ENCODE measurements around the gene TAF15. TPM values are rescaled to one million over a fixed set of nuclear protein-coding genes. Genes with fewer than 3 reads are reported as not detected.

The TAF15 gene
- total and polyA plus RNA-seq, 7 experiments from 2014 or later = 27.8 to 281 (median 193) TPM

GRCh38 chr17:35769895-35770486 is 39.3 kb upstream of the TAF15 start:
- no peaks in the 10 kb centered on the region for H3K9me3 Mint-ChIP-seq
- Histone ChIP-seq H3K27ac (ENCODE audit: low read depth, low read length) (no peak overlapping the region), H3K27me3 (ENCODE audit: control insufficient read depth in 2 of 2, insufficient read depth in 2 of 2, low read length in 2 of 2) (no peaks in the 10 kb centered on the region), H3K9me3 (ENCODE audit: control insufficient read depth in 2 of 3, low read length in 3 of 3) (no peaks in the 10 kb centered on the region), H3K36me3 (ENCODE audit: control insufficient read depth in 2 of 3, insufficient read depth in 3 of 3, low read length in 3 of 3) (no peaks in the 10 kb centered on the region), H3K4me1 (ENCODE audit: control insufficient read depth in 2 of 2, insufficient read depth in 2 of 2, low read length in 2 of 2) (peaks cover 0 to 3% of the 10 kb centered on the region in 2 donors), H3K4me3 (ENCODE audit: low read length) (no peak overlapping the region)
- no peak overlapping the region for H3K4me3 Mint-ChIP-seq
- no peak for DNase-seq
- no peak for ATAC-seq
- peak overlapping the region in 1 of 9 donors; percentile 41 for H3K27ac Mint-ChIP-seq
- no peaks in the 10 kb centered on the region for H3K36me3 Mint-ChIP-seq
- ChIA-PET POLR2A (interaction anchor here (0.9 kb wide), 1 partner anchor 30 kb away, joined by 3 read pairs; no protein-coding TSS in a partner anchor), CTCF (interaction anchor here (0.7 to 13.0 kb wide), 2 partner anchors 38 to 81 kb away, joined by 3 to 222 read pairs; partner anchors contain the start of gene TAF15)
- peaks cover 0 to 8% (median 4%) of the 10 kb centered on the region in 7 donors for H3K4me1 Mint-ChIP-seq
- H3K27me3 Mint-ChIP-seq = peaks cover 0 to 28% (median 0%) of the 10 kb centered on the region in 5 donors
- intact Hi-C loops (cut with micrococcal nuclease) = no loop called here

GRCh38 chr17:35773129-35773528 is 36.2 kb upstream of the TAF15 start:
- H3K9me3 Mint-ChIP-seq = no peaks in the 10 kb centered on the region
- no peak overlapping the region for H3K4me3 ChIP-seq (ENCODE audit: low read length)
- H3K4me3 Mint-ChIP-seq = no peak overlapping the region
- peaks cover 0 to 7% (median 0%) of the 10 kb centered on the region in 5 donors for H3K36me3 Mint-ChIP-seq
- H3K36me3 ChIP-seq (ENCODE audit: control insufficient read depth in 2 of 3, insufficient read depth in 3 of 3, low read length in 3 of 3) = no peaks in the 10 kb centered on the region
- H3K27ac Mint-ChIP-seq = no peak overlapping the region
- ChIA-PET POLR2A (no interaction called here), CTCF (no interaction called here)
- H3K27me3 ChIP-seq (ENCODE audit: control insufficient read depth in 2 of 2, insufficient read depth in 2 of 2, low read length in 2 of 2) = no peaks in the 10 kb centered on the region
- ATAC-seq (no peak), DNase-seq (no peak)
- H3K4me1 ChIP-seq (ENCODE audit: control insufficient read depth in 2 of 2, insufficient read depth in 2 of 2, low read length in 2 of 2) = no peaks in the 10 kb centered on the region
- H3K4me1 Mint-ChIP-seq = peaks cover 0 to 5% (median 3%) of the 10 kb centered on the region in 7 donors
- no peak overlapping the region for H3K27ac ChIP-seq (ENCODE audit: low read depth, low read length)
- no peaks in the 10 kb centered on the region for H3K9me3 ChIP-seq (ENCODE audit: control insufficient read depth in 2 of 3, low read length in 3 of 3)
- intact Hi-C loops (cut with micrococcal nuclease) = no loop called here
- H3K27me3 Mint-ChIP-seq = peaks cover 0 to 24% (median 0%) of the 10 kb centered on the region in 5 donors

GRCh38 chr17:35773679-35774425 is 35.4 kb upstream of the TAF15 start:
- Histone ChIP-seq H3K4me1 (ENCODE audit: control insufficient read depth in 2 of 2, insufficient read depth in 2 of 2, low read length in 2 of 2) (no peaks in the 10 kb centered on the region), H3K9me3 (ENCODE audit: control insufficient read depth in 2 of 3, low read length in 3 of 3) (no peaks in the 10 kb centered on the region), H3K27me3 (ENCODE audit: control insufficient read depth in 2 of 2, insufficient read depth in 2 of 2, low read length in 2 of 2) (no peaks in the 10 kb centered on the region), H3K4me3 (ENCODE audit: low read length) (no peak overlapping the region), H3K36me3 (ENCODE audit: control insufficient read depth in 2 of 3, insufficient read depth in 3 of 3, low read length in 3 of 3) (no peaks in the 10 kb centered on the region), H3K27ac (ENCODE audit: low read depth, low read length) (no peak overlapping the region)
- Mint-ChIP-seq H3K27me3 (peaks cover 0 to 27% (median 0%) of the 10 kb centered on the region in 5 donors), H3K27ac (peak overlapping the region in 5 of 9 donors; percentile 1 to 82 (median 39)), H3K4me1 (peaks cover 0 to 5% (median 3%) of the 10 kb centered on the region in 7 donors), H3K4me3 (no peak overlapping the region), H3K9me3 (no peaks in the 10 kb centered on the region), H3K36me3 (peaks cover 0 to 7% (median 0%) of the 10 kb centered on the region in 5 donors)
- ChIA-PET CTCF (no interaction called here), POLR2A (no interaction called here)
- intact Hi-C loops (cut with micrococcal nuclease) = no loop called here
- ATAC-seq (no peak), DNase-seq (no peak)

- no peak for DNase-seq
- no peaks in the 10 kb centered on the region for H3K4me1 ChIP-seq (ENCODE audit: control insufficient read depth in 2 of 2, insufficient read depth in 2 of 2, low read length in 2 of 2)
- H3K36me3 ChIP-seq (ENCODE audit: control insufficient read depth in 2 of 3, insufficient read depth in 3 of 3, low read length in 3 of 3) = no peaks in the 10 kb centered on the region
- no peaks in the 10 kb centered on the region for H3K9me3 ChIP-seq (ENCODE audit: control insufficient read depth in 2 of 3, low read length in 3 of 3)
- Mint-ChIP-seq H3K9me3 (no peaks in the 10 kb centered on the region), H3K4me1 (peaks cover 0 to 5% (median 3%) of the 10 kb centered on the region in 7 donors), H3K4me3 (no peak overlapping the region), H3K36me3 (peaks cover 0 to 7% (median 0%) of the 10 kb centered on the region in 5 donors), H3K27me3 (peaks cover 0 to 30% (median 0%) of the 10 kb centered on the region in 5 donors), H3K27ac (peak overlapping the region in 1 of 9 donors; percentile 67)
- CTCF ChIA-PET = no interaction called here
- no peaks in the 10 kb centered on the region for H3K27me3 ChIP-seq (ENCODE audit: control insufficient read depth in 2 of 2, insufficient read depth in 2 of 2, low read length in 2 of 2)
- POLR2A ChIA-PET = interaction anchor here (2.7 kb wide), 1 partner anchor 34 kb away, joined by 6 read pairs; the partner anchor contains the start of gene TAF15
- no peak overlapping the region for H3K4me3 ChIP-seq (ENCODE audit: low read length)
- ATAC-seq = no peak
- no peak overlapping the region for H3K27ac ChIP-seq (ENCODE audit: low read depth, low read length)
- intact Hi-C loops (cut with micrococcal nuclease) = no loop called here
Observed at GRCh38 chr17:35774499-35774898, 34.8 kb upstream of the TAF15 start.

GRCh38 chr17:35775039-35775438 is 34.2 kb upstream of the TAF15 start:
- Mint-ChIP-seq H3K27ac (no peak overlapping the region), H3K36me3 (peaks cover 0 to 7% (median 0%) of the 10 kb centered on the region in 5 donors), H3K4me3 (no peak overlapping the region), H3K4me1 (peaks cover 0 to 5% (median 3%) of the 10 kb centered on the region in 7 donors), H3K27me3 (peaks cover 0 to 31% (median 0%) of the 10 kb centered on the region in 5 donors), H3K9me3 (no peaks in the 10 kb centered on the region)
- ChIA-PET POLR2A (interaction anchor here (2.7 kb wide), 1 partner anchor 34 kb away, joined by 6 read pairs; the partner anchor contains the start of gene TAF15), CTCF (interaction anchor here (1.2 kb wide), 1 partner anchor 11 kb away, joined by 6 read pairs; no protein-coding TSS in a partner anchor)
- H3K27me3 ChIP-seq (ENCODE audit: control insufficient read depth in 2 of 2, insufficient read depth in 2 of 2, low read length in 2 of 2) = no peaks in the 10 kb centered on the region
- DNase-seq (no peak), ATAC-seq (no peak)
- H3K36me3 ChIP-seq (ENCODE audit: control insufficient read depth in 2 of 3, insufficient read depth in 3 of 3, low read length in 3 of 3) = no peaks in the 10 kb centered on the region
- H3K4me3 ChIP-seq (ENCODE audit: low read length) = no peak overlapping the region
- H3K27ac ChIP-seq (ENCODE audit: low read depth, low read length) = no peak overlapping the region
- intact Hi-C loops (cut with micrococcal nuclease) = no loop called here
- no peaks in the 10 kb centered on the region for H3K4me1 ChIP-seq (ENCODE audit: control insufficient read depth in 2 of 2, insufficient read depth in 2 of 2, low read length in 2 of 2)
- H3K9me3 ChIP-seq (ENCODE audit: control insufficient read depth in 2 of 3, low read length in 3 of 3) = no peaks in the 10 kb centered on the region

GRCh38 chr17:35775583-35775982 is 33.7 kb upstream of the TAF15 start:
- ATAC-seq (no peak), DNase-seq (no peak)
- CTCF ChIA-PET = interaction anchor here (1.2 kb wide), 1 partner anchor 11 kb away, joined by 6 read pairs; no protein-coding TSS in a partner anchor
- Histone ChIP-seq H3K4me3 (ENCODE audit: low read length) (no peak overlapping the region), H3K36me3 (ENCODE audit: control insufficient read depth in 2 of 3, insufficient read depth in 3 of 3, low read length in 3 of 3) (no peaks in the 10 kb centered on the region), H3K27me3 (ENCODE audit: control insufficient read depth in 2 of 2, insufficient read depth in 2 of 2, low read length in 2 of 2) (no peaks in the 10 kb centered on the region), H3K4me1 (ENCODE audit: control insufficient read depth in 2 of 2, insufficient read depth in 2 of 2, low read length in 2 of 2) (no peaks in the 10 kb centered on the region), H3K9me3 (ENCODE audit: control insufficient read depth in 2 of 3, low read length in 3 of 3) (no peaks in the 10 kb centered on the region), H3K27ac (ENCODE audit: low read depth, low read length) (no peak overlapping the region)
- Mint-ChIP-seq H3K9me3 (no peaks in the 10 kb centered on the region), H3K36me3 (peaks cover 0 to 7% (median 0%) of the 10 kb centered on the region in 5 donors), H3K4me1 (peaks cover 0 to 5% (median 3%) of the 10 kb centered on the region in 7 donors), H3K27me3 (peaks cover 0 to 31% (median 0%) of the 10 kb centered on the region in 5 donors), H3K27ac (no peak overlapping the region), H3K4me3 (no peak overlapping the region)
- intact Hi-C loops (cut with micrococcal nuclease) = no loop called here
- POLR2A ChIA-PET = interaction anchor here (2.7 kb wide), 1 partner anchor 33 kb away, joined by 6 read pairs; the partner anchor contains the start of gene TAF15
